ENCODE results near the gene EFCAB13.
"Not testable (repeated sequence)": the region's sequence is repeated elsewhere in the genome, so short reads cannot be mapped to it uniquely, and the experiment has no call there.

The EFCAB13 gene

DNA sequence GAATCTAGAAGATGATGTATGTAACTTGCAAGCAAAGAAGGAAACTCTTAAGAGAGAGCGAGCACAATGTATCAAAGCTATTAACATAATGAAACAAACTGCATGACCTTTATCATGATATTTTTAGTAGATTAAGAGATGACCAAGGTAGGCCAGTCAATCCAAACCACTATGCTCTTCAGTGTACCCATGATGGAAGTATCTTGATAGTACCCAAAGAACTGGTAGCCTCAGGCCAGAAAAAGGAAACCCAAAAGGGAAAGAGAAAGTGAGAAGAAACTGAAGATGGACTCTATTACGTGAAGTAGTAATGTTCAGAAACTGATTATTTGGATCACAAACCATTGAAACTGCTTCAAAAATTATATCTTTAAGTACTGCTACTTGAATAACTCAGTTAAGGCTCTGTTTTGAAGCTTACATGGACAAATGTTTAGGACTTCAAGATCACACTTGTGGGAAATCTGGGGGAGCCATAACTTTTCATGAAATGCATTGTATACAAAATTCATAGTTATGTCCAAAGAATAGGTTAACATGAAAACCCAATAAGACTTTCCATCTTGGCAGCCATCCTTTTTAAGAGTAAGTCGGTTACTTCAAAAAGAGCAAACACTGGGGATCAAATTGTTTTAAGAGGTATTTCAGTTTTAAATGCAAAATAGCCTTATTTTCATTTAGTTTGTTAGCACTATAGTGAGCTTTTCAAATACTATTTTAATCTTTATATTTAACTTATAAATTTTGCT is 102.3 kb downstream of the EFCAB13 start:
- not testable (repeated sequence) for DNase-seq (ENCODE audit: low spot score)

GRCh38 chr17:47427985-47428384 is 104.2 kb downstream of the EFCAB13 start:
- DNase-seq (ENCODE audit: low spot score), result no peak

GRCh38 chr17:47432240-47432639 is 108.5 kb downstream of the EFCAB13 start:
- DNase-seq (ENCODE audit: low spot score), result not testable (repeated sequence)

DNA sequence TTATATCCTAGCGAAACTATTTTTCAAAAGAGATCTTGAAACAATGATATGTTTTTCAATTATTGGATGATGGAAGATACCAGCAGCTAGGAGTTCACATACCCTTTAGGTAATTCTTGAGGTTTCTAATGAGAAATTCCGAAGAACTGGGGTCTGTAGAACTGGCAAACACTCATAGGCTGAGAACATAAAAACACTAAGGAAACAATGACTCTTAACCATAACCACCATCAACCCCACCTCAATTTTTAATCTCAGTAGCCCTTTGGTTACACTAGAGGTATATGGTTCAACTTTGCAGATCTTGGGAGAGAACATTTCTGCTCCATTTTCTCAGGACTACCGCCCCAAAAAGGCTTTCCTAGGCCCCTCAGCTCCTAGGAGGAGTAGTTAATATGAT is 141.4 kb downstream of the EFCAB13 start:
- no peak for DNase-seq (ENCODE audit: low spot score)

- DNase-seq (ENCODE audit: low spot score), result not testable (repeated sequence)
Measured at GRCh38 chr17:47466976-47467375, 143.2 kb downstream of the EFCAB13 start.

- no peak for DNase-seq (ENCODE audit: low spot score)
Measured at GRCh38 chr17:47470836-47471235, 147.1 kb downstream of the EFCAB13 start.

DNA sequence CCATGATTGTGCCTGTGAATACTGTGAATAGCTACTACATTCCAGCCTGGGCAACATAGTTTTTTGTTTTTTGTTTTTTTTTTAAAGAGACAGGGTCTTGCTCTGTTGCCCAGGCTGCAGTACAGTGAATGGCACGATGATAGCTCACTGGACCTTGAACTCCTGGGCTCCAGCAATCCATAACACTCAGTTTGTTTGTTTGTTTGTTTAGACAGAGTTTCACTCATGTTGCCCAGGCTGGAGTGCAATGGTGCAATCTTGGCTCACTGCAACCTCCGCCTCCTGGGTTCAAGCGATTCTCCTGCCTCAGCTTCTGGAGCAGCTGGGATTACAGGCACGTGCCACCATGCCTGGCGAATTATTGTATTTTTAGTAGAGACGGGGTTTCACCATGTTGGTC is 148.3 kb downstream of the EFCAB13 start:
- not testable (repeated sequence) for DNase-seq (ENCODE audit: low spot score)
